Measurements from ENCODE around the gene MOCOS. TPM values are rescaled to one million over a fixed set of nuclear protein-coding genes. Genes with fewer than 3 reads are reported as not detected.

MOCOS gene
- total and polyA plus RNA-seq, 4 donors: 1.9 to 27.0 (median 17.0) TPM

DNA sequence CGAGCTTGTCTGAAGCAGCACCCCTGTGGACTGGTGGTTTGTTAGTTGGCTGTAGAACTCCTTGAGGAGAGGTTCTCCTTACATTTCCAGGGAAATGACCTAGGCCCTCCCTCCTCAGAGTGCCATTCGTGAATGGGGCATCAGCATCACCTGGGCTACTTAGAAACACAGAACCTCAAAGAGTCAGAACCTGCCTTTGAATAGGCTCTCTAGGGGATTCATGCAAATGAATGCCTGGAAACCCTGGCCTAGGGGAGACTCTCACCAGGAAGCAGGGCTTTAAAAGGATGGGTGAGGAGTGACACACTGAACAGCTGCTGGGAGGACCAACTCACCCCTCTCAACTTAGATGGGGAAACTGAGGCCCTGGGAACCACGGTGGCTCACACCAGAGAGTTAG lies 2.1 kb upstream of the MOCOS start (continued):
- TF ChIP-seq, protein P1, sequence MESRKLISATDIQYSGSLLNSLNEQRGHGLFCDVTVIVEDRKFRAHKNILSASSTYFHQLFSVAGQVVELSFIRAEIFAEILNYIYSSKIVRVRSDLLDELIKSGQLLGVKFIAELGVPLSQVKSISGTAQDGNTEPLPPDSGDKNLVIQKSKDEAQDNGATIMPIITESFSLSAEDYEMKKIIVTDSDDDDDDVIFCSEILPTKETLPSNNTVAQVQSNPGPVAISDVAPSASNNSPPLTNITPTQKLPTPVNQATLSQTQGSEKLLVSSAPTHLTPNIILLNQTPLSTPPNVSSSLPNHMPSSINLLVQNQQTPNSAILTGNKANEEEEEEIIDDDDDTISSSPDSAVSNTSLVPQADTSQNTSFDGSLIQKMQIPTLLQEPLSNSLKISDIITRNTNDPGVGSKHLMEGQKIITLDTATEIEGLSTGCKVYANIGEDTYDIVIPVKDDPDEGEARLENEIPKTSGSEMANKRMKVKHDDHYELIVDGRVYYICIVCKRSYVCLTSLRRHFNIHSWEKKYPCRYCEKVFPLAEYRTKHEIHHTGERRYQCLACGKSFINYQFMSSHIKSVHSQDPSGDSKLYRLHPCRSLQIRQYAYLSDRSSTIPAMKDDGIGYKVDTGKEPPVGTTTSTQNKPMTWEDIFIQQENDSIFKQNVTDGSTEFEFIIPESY (IDR thresholded peaks at IDR 0.05): no peak
- TF ChIP-seq NR2F2 (IDR thresholded peaks at IDR 0.05) (no peak), FOXA1 (IDR thresholded peaks at IDR 0.05) (no peak)

DNA sequence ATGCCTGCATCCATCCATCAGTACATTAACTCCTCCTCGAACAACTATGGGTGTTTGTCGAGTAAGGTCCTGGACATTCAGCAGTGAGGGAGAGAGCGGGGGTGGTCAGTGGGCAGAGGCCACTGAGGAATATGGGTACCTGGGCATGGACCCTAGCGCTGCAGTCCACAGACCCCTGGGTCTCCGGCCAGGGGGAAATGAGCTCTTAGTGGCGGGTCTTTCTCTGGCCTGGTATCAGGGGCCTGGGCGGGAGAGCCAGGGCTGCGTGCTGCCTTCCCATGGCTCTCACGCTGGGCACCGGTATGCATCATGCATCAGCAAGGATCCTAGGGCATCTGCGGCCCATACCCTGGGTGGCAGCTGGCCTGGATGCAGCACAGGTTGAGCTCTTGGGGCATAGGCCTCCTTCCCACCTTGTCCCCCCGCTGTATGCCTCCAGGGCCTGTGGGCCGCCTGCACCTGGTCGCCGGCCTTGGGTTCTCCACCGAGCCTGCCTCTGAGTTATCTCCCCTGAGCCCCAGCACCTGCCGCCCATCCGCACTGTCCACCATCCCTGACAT lies 1.3 kb upstream of the MOCOS start:
- Histone ChIP-seq H3K4me3 (ENCODE audit: low read depth in 1 of 3, low read length in 3 of 3) (no peak overlapping the region), H3K27me3 (ENCODE audit: control insufficient read depth in 4 of 4, insufficient read depth in 4 of 4, low read length in 3 of 4) (no peaks in the 10 kb centered on the region), H3K4me1 (ENCODE audit: control insufficient read depth in 4 of 4, insufficient read depth in 4 of 4, low read length in 3 of 4) (peaks cover 4 to 21% (median 12%) of the 10 kb centered on the region in 4 donors), H3K9ac (ENCODE audit: low read depth in 1 of 2, low read length in 2 of 2) (no peak overlapping the region), H3K27ac (ENCODE audit: low read depth in 1 of 2, low read length in 2 of 2) (no peak overlapping the region), H3K9me3 (ENCODE audit: control insufficient read depth in 4 of 4, low read length in 3 of 4) (no peaks in the 10 kb centered on the region), H3K36me3 (ENCODE audit: control insufficient read depth in 4 of 4, insufficient read depth in 3 of 4, low read depth in 1 of 4, low read length in 3 of 4) (no peaks in the 10 kb centered on the region)
- no peak for TF ChIP-seq TAF1 (conservative IDR thresholded peaks at IDR 0.05)
- TF ChIP-seq, protein P1 (IDR thresholded peaks at IDR 0.05): no peak
- no peak for TF ChIP-seq SP1 (IDR thresholded peaks at IDR 0.05)
- TF ChIP-seq HNF4A (conservative IDR thresholded peaks at IDR 0.05): no peak
- TF ChIP-seq, protein P2, sequence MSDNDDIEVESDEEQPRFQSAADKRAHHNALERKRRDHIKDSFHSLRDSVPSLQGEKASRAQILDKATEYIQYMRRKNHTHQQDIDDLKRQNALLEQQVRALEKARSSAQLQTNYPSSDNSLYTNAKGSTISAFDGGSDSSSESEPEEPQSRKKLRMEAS (IDR thresholded peaks at IDR 0.05): no peak
- no peak for TF ChIP-seq NR2F2 (IDR thresholded peaks at IDR 0.05)
- no peak for TF ChIP-seq REST (IDR thresholded peaks at IDR 0.05)
- TF ChIP-seq FOXA1 (IDR thresholded peaks at IDR 0.05): no peak
- no peak for TF ChIP-seq ATF3 (IDR thresholded peaks at IDR 0.05)
- TF ChIP-seq, protein P3, sequence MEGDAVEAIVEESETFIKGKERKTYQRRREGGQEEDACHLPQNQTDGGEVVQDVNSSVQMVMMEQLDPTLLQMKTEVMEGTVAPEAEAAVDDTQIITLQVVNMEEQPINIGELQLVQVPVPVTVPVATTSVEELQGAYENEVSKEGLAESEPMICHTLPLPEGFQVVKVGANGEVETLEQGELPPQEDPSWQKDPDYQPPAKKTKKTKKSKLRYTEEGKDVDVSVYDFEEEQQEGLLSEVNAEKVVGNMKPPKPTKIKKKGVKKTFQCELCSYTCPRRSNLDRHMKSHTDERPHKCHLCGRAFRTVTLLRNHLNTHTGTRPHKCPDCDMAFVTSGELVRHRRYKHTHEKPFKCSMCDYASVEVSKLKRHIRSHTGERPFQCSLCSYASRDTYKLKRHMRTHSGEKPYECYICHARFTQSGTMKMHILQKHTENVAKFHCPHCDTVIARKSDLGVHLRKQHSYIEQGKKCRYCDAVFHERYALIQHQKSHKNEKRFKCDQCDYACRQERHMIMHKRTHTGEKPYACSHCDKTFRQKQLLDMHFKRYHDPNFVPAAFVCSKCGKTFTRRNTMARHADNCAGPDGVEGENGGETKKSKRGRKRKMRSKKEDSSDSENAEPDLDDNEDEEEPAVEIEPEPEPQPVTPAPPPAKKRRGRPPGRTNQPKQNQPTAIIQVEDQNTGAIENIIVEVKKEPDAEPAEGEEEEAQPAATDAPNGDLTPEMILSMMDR (IDR thresholded peaks at IDR 0.05; ENCODE audit: low read depth, low read length, missing input control): no peak
- TF ChIP-seq FOXA2 (IDR thresholded peaks at IDR 0.05): no peak
- no peak for TF ChIP-seq RXRA (IDR thresholded peaks at IDR 0.05)
- TF ChIP-seq EGR1 (IDR thresholded peaks at IDR 0.05; ENCODE audit: low read depth in 2 of 2): no peak
- TF ChIP-seq YY1 (IDR thresholded peaks at IDR 0.05): no peak
- no peak for TF ChIP-seq RAD21 (IDR thresholded peaks at IDR 0.05)
- no peak for TF ChIP-seq GABPA (IDR thresholded peaks at IDR 0.05 in 1 of 2, conservative IDR thresholded peaks at IDR 0.05 in 1 of 2)
- DNase-seq (ENCODE audit: low spot score): no peak
- WGBS: 94% methylated on average over 18 of the region's 18 CpGs

Measured in liver (tissue), 9 donors.